ENCODE measurements around the gene AMIGO2.

AMIGO2 gene

DNA sequence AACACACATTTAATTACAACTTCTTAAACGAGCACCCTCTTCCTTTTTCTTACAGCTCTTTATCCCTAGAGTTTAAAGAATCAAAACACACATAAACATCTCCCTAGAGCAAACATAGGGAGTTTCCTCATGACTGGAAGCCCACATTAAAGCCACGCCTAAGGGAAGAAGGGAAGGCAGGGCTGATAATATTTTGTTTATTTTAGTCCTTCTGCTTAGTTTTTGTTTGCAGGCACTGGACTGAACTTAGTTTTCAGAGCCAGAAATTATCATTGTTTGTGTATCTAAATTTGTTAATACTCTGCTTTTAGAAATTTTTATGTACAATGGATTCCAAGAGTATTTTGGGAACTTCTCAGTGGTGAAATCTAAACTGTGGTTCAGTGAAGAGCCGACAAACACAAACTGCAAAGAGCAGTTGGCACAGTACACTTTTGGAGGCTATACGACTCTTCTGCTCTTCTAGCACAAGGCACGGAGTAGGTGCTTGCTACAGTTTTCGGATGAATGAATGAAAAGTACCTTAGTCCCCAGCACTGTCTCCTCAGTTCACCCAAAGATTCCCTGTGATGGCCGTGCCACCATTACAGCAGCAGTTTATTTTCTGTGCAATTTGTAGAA, 17.6 kb upstream of the AMIGO2 start:
- no peak for DNase-seq (ENCODE audit: low read depth)

DNA sequence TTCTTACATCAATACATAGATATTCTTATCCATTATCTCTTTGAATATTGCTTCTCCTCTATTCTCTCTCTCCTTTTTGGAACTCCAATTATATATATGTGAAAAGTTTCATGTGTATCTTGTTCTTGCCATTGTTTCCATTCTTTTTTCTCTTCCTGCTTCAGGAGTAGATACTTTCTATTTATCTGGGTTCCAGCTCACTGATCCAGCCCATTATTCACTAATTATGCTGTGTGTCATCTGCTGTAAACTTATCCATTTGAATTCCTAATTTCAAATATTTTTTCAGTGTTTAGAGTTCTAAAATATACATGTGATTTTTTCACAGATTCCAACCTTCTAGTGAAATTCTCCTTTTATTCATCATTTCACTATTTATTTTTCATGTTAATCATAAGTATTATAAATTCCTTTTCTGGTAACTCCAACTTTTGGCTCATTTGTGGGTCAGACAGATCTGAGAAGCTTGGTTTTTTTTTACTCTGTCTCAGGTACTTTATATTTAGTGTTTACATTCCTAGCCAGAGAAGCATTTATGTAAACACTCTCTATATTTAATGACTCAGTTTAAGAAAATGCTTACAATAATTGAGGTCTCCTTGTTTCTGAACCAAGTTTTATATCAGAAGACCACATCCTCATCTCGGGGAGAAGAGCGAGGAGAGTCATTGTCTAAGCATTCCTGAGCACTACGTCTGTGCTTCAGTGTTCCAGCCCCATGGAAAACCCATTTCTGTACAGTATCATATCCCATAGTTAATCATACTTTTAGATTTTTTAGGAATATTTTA, 15.9 kb upstream of the AMIGO2 start:
- DNase-seq (ENCODE audit: low read depth): no peak

DNA sequence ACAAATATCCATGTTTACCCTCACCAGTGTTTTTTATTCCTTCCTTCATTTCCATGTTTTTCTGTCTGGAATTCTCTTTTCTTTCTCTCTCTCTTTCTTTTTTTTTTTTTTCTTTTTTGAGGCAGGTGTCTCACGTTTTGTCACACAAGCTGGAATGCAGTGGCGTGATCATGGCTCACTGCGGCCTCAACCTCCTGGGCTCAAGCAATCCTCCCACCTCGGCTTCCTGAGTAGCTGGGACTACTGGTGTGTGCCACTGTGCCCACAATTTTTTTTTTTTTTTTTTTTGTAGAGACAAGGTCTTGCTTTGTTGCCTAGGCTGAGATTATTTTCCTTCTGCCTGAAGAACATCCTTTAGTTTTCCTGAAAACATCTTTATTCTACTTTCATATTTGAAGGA, 15.0 kb upstream of the AMIGO2 start:
- DNase-seq (ENCODE audit: low read depth): no peak

DNA sequence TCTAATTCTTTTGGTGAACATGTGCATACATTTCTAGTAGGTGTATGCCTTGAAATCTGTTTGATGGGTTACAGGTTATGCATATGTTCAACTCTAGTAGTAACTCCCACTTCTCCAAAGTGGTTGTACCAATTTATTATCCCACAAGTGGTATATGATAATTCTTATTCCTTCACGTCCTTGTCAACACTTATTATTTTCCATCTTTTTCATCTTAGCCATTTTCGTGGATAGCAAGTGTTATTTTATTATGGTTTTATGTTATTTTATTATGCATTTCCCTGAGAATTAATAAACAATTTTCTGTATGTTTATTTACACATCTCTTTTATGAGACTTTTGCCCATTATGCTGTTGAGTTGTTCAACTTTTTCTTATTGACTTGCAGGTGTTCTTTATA, 11.2 kb upstream of the AMIGO2 start:
- no peak for DNase-seq (ENCODE audit: low read depth)

GRCh38 chr12:47088021-47088944, 8.5 kb upstream of the AMIGO2 start:
- DNase-seq (ENCODE audit: low read depth): no peak

- DNase-seq (ENCODE audit: low read depth): no peak
These were observed 7.4 kb upstream of the AMIGO2 start for GRCh38 chr12:47087088-47087688.

DNA sequence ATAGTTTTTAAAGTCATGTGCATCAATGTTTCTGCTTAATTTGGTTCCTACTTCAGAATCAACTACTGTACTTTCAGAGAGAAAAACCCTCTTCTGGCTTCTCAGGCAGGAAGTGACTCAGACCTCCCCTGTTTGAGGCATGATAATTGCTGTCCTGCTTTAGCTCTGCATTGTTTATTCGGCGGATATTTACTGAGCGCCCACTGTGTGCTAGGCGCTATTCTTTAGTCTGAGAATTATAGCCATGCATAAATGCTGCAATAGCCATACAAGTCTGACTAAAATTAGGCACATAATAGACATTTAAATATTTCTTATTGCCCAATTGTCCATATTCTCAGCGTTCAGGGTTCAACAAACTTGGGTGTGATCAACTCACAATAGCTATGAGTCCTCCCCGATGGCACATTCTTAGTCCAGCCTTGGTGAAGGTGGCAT, 6.1 kb upstream of the AMIGO2 start:
- DNase-seq (ENCODE audit: low read depth): peak; percentile 15

DNA sequence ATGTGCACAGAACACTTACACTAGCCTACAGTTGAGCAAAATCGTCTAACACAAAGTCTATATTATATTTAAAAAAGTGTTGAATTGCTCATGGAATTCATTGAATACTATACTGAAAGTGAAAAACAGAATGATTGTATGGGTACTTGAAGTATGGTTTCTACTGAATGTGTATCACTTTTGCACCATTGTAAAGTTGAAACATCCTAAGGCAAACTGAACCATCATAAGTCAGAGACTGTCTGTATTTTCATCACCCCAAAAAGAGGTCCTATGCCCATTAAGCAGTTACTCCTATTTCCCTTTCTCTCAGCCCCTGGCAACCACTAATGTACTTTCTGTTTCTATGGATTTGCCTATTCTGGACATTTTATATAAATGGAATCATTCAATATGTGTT, 4.4 kb upstream of the AMIGO2 start:
- DNase-seq (ENCODE audit: low read depth): no peak

DNA sequence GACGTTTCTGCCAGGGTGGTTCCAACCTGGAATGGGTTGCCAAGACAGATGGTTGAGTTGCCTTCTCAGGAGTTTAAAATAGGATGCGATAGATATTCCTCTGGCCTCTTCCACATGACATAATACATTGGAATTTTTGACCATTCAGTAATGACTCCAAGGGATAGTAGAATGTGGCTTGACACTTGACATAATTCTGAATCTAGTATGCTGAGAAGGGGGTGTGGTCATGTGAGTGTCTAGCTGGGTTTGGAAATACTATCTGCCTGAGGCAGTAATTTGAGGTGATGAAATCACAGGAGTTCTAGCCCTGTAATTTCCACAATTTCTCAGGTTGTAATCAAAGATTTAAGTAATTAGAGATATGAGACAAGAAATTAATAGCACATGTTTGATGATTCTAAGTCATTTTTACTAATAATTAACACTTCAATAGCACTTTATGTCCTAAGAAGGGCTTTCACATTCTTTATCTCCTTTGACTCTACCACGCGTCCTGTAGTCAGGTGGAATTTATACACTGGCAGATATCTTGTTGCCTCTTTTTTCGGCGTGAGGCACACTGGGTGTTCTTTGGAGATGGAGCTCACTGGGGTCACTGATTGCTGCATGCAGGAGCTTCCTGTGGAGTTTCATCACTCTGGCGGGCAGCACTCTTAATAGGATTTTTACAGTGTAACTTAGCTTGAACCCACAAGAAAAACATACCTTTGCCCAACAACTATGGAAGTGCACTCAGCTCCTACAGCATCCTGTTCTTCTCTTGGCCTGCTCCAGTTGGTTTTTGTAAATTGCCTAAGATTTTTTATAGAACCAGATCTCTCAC, 3.2 kb upstream of the AMIGO2 start:
- no peak for DNase-seq (ENCODE audit: low read depth)

DNA sequence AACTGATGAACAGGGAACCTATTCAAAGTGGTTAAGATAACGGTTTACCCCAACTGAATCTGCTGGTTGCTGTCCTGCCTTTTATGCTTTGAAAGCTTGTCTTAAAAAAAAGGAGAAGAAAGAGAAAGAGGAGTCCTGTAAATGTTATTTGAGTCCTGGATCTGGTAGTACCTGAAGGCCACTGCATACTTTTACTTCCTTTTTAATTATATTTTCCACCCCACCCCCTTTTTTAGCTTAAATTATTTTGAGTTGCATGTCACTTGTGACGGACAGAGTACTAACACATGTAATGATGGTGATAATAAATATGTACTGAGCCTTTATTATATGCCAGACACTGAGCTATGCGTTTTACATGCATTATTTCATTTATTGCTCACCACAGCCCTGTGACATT, 2.5 kb upstream of the AMIGO2 start:
- DNase-seq (ENCODE audit: low read depth): no peak

DNA sequence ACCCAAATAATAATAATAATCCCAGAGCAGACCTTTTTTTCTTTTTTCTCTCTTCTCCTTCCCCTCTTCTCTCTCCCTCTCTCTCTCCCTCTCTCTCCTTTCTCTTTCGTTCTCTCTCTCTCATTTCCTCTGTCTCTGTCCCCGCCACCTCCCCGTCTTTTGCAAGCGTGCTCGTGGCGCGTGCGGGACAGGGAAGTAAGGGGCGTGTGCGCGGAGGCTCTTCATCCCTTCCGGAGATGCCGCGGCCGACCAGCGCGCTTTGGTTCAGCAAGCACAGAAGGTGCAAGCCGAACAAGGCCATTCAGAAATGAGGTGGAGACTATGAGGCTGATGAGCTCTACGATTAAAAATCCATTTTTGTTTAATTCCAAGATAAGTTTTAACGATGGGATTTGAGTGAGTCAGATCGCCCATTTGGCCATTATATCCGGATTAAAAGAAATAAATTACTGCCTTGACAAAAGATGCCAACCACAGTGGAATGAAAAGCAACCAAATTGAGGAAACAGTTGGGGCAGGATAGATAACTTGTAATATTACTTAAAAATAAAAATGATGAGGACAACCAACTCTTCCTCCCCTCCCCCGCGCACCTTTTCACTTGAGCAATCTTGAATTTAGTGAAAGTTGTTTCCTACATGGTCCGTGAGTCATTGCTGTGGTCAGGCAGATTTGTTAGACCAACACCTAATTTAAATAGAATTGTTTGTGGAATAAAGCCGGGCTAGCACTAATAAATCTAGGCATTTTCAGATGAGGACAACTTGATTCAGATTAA, 1.2 kb upstream of the AMIGO2 start:
- peak; percentile 20 for DNase-seq (ENCODE audit: low read depth)

- DNase-seq (ENCODE audit: low read depth): peak; percentile 15
These were observed 394 bp upstream of the AMIGO2 start for GRCh38 chr12:47079981-47080724.

- peak; percentile 23 for DNase-seq (ENCODE audit: low read depth)
These were observed 859 bp downstream of the AMIGO2 start for GRCh38 chr12:47078733-47079467.

DNA sequence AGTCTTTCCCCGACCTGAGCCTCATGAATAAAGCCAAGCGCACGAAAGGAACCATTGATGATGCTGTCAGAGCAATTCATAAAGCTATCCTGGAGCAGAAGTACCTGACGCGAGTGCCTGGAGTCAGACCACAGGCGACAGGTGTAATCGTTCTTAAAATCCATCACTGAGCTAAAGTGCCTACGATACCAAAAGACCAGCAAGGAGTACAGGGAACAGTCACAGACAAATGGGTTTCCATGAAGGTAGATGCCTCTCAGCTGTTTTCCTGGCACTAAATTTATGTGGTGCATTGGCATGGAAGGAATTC, 1.7 kb downstream of the AMIGO2 start:
- DNase-seq (ENCODE audit: low read depth): no peak

DNA sequence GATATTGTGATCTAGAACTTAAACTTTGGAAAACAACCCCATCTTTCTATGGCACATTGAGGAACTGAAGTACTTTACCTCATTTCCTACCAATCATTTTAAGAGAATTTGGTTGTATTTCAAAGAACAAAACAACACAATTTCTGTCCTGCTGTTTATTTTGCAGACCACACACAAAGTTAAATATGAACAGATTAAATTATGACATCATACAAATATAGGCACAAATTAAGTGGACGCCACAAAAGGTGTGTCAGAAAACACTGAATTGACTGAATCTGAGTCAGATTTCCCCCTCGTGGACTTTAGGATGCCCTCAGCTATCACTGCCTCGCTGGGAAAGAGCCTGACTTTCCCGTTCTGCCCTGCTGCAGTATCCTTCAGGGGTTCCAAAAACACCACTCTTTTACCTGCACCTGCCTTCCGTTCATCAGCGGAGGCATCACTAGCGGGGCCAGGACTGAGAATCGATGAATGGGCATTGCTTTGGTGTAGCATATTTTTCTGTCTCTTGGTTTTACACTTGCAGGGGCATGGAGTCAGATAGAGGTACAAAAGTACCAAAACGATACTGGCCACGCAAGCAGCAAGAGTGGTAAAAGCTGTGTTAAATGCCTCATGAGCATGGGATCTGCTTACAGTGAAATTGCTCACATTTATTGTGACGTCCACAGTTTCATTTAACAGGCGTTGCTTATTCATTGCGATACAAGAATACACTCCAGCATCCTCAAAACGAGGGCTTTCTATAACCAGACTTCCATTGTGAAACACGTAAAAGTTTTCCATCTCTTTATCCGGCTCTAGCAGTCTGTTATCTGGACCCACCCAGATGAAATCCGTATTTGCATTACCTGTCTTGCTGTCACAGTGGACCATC, 2.3 kb downstream of the AMIGO2 start:
- no peak for DNase-seq (ENCODE audit: low read depth)

- no peak for DNase-seq (ENCODE audit: low read depth)
These were observed 4.3 kb downstream of the AMIGO2 start for GRCh38 chr12:47075192-47076084.

DNA sequence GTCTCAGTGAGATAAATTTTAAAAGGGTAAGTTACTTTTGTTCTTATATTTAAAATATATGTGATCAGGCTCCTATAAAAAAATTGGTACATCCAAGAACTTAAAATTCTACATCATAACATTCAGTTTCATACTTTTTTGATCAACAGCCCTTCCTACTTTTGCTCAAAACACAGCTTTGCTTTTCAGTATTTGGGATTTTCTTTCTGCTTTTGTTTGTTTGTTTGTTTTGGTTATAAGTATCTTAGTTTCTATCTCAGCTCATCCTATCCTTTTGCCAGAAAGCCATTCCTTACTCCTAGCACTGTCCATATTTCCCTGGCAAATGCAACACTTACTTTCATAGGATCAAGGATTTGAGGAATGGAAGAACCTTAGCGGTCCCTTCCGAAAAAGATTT, 5.0 kb downstream of the AMIGO2 start:
- no peak for DNase-seq (ENCODE audit: low read depth)

Data from activated T-helper 1 cell treated with Interleukin-2 at 50 U/mL for 16 hours (primary cell).